Measurements from ENCODE around the gene MPP3. TPM values are rescaled to one million over a fixed set of nuclear protein-coding genes. Genes with fewer than 3 reads are reported as not detected.

The MPP3 gene
- total RNA-seq, 3 donors from 2014 or later (not counting 1 experiment from before 2014, with no cell fraction given) = not detected

DNA sequence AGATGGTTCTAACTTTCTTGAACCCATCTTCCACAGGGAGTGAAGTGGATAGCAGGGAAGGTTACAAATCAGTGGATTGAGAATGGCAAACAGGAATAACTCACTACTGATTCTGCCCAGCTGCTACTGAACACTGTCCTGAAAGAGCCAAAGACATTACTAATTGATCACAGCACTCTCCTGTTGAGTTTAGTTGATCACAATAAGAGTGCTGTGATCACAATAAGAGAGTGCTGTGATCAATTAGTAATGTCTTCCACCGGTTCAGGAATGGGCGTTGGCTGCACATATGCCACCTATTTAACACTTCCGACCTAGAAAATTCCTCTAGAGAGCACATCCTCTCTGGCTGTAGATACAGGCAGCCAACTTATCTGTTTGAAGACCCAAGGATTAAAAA is 41.4 kb downstream of the MPP3 start:
- Mint-ChIP-seq H3K4me3 (no peak overlapping the region), H3K27me3 (ENCODE audit: low read depth in 2 of 2) (peaks cover 14 to 61% of the 10 kb centered on the region in 2 donors), H3K27ac (no peak overlapping the region), H3K9me3 (no peaks in the 10 kb centered on the region), H3K36me3 (no peaks in the 10 kb centered on the region), H3K4me1 (no peaks in the 10 kb centered on the region)
- Histone ChIP-seq H3K36me3 (ENCODE audit: control insufficient read depth, insufficient read depth, low read length) (no peaks in the 10 kb centered on the region), H3K9me3 (ENCODE audit: control insufficient read depth, insufficient read depth, low read length) (no peaks in the 10 kb centered on the region), H3K27ac (ENCODE audit: low read length) (no peak overlapping the region), H3K27me3 (ENCODE audit: control insufficient read depth, insufficient read depth, low read length) (peaks cover 2% of the 10 kb centered on the region), H3K4me3 (ENCODE audit: low read length) (no peak overlapping the region), H3K4me1 (ENCODE audit: control insufficient read depth, insufficient read depth, low read length) (no peaks in the 10 kb centered on the region)
- ATAC-seq = no peak
- intact Hi-C loops (cut with micrococcal nuclease) = no loop called here
- no peak for TF ChIP-seq CTCF (IDR thresholded peaks at IDR 0.05)
- DNase-seq = no peak
- WGBS (ENCODE audit: insufficient coverage) = 60% methylated on average over 3 of the region's 3 CpGs

DNA sequence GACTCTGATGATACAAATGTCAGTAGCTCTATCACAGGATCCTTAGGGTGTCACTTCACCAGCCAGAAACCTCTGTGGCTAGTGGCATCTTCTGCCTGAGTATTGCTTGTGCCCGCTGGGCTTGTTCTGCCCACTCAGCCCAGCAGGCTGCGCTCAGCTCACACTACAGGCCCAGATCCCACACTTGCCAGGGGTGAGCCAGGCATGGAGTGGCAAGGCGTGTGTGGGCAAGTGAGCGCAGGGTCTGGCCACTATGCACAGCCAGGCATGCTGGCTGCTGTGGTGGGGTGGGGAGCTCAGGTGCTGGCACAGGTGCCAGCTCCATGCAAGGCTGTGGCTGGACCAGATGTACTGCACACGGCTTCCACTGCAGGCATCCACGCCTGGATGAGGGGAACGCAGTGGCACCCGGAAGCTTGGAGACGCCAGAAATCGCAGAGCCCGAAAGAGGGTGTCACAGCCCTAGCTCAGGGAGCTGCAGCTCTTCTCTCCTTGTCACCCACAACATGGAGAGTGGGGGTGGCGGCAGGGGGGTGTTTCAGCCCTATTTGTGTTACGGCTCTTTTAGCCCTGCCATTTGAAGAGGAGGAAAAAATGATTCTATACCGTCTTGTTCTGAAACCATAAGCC is 42.5 kb downstream of the MPP3 start:
- intact Hi-C loops (cut with micrococcal nuclease) = no loop called here

DNA sequence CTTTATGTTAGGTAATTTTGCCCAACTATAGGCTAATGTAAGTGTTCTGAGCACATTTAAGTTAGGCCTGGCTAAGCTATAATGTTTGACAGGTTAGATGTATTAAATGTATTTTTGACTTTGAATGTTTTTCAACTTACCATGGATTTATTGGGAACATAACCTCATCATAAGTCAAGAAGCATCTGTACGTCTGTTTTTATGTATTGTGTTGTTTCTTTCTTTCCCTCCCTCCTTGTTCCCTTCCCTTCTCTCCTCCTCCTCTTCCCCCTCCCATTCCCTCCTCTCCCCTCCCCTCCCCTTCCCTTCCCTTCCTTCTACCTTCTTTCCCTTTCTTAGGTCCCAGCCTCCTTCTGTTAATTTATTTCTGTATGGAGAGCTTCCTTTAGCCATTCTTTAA is 43.5 kb downstream of the MPP3 start:
- Mint-ChIP-seq H3K36me3 (no peaks in the 10 kb centered on the region), H3K4me1 (no peaks in the 10 kb centered on the region), H3K27me3 (ENCODE audit: low read depth in 2 of 2) (peaks cover 12 to 41% of the 10 kb centered on the region in 2 donors), H3K4me3 (no peak overlapping the region), H3K9me3 (no peaks in the 10 kb centered on the region), H3K27ac (no peak overlapping the region)
- Histone ChIP-seq H3K36me3 (ENCODE audit: control insufficient read depth, insufficient read depth, low read length) (no peaks in the 10 kb centered on the region), H3K9me3 (ENCODE audit: control insufficient read depth, insufficient read depth, low read length) (no peaks in the 10 kb centered on the region), H3K4me1 (ENCODE audit: control insufficient read depth, insufficient read depth, low read length) (no peaks in the 10 kb centered on the region), H3K27me3 (ENCODE audit: control insufficient read depth, insufficient read depth, low read length) (peaks cover 2% of the 10 kb centered on the region), H3K4me3 (ENCODE audit: low read length) (no peak overlapping the region), H3K27ac (ENCODE audit: low read length) (no peak overlapping the region)
- ATAC-seq = no peak
- TF ChIP-seq CTCF (IDR thresholded peaks at IDR 0.05) = no peak
- DNase-seq = no peak
- whole genome bisulfite sequencing (ENCODE audit: insufficient coverage) = no CpG with 5 or more reads among the region's 1 CpG
- intact Hi-C loops (cut with micrococcal nuclease) = no loop called here

More for the DNA sequence above, 42.5 kb downstream of the MPP3 start:
- Histone ChIP-seq H3K9me3 (ENCODE audit: control insufficient read depth, insufficient read depth, low read length) (no peaks in the 10 kb centered on the region), H3K36me3 (ENCODE audit: control insufficient read depth, insufficient read depth, low read length) (no peaks in the 10 kb centered on the region), H3K4me3 (ENCODE audit: low read length) (no peak overlapping the region), H3K27me3 (ENCODE audit: control insufficient read depth, insufficient read depth, low read length) (peaks cover 2% of the 10 kb centered on the region), H3K27ac (ENCODE audit: low read length) (no peak overlapping the region), H3K4me1 (ENCODE audit: control insufficient read depth, insufficient read depth, low read length) (no peaks in the 10 kb centered on the region)
- H3K27ac Mint-ChIP-seq = no peak overlapping the region
- 82% methylated on average over 14 of the region's 14 CpGs for WGBS (ENCODE audit: insufficient coverage)
- DNase-seq = no peak
- no peaks in the 10 kb centered on the region for H3K4me1 Mint-ChIP-seq
- H3K4me3 Mint-ChIP-seq = no peak overlapping the region
- no peak for ATAC-seq
- TF ChIP-seq CTCF (IDR thresholded peaks at IDR 0.05) = no peak
- no peaks in the 10 kb centered on the region for H3K9me3 Mint-ChIP-seq
- H3K36me3 Mint-ChIP-seq = no peaks in the 10 kb centered on the region
- peaks cover 12 to 49% of the 10 kb centered on the region in 2 donors for H3K27me3 Mint-ChIP-seq (ENCODE audit: low read depth in 2 of 2)

DNA sequence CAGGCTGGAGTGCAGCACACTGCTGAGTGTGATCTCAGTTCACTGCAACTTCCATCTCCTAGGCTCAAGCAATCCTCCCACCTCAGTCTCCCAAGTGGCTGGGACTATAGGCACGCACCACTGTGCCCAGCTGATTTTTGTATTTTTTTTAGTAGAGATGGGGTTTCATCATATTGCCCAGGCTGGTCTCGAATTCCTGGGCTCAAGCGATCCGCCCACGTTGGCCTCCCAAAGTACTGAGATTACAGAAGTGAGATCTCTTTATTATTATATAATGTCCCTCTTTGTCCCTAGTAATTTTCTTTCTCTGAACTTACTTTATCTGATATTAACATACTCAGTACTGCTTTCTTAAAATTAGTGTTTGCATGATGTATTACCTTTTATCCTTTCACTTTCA is 44.4 kb downstream of the MPP3 start:
- H3K27me3 Mint-ChIP-seq (ENCODE audit: low read depth in 2 of 2) = peaks cover 16 to 41% of the 10 kb centered on the region in 2 donors
- WGBS (ENCODE audit: insufficient coverage) = 100% methylated on average over 4 of the region's 5 CpGs
- TF ChIP-seq CTCF (IDR thresholded peaks at IDR 0.05) = no peak
- H3K27ac ChIP-seq (ENCODE audit: low read length) = no peak overlapping the region
- no peaks in the 10 kb centered on the region for H3K4me1 Mint-ChIP-seq
- DNase-seq (no peak), ATAC-seq (no peak)
- H3K4me3 ChIP-seq (ENCODE audit: low read length) = no peak overlapping the region
- H3K4me1 ChIP-seq (ENCODE audit: control insufficient read depth, insufficient read depth, low read length) = no peaks in the 10 kb centered on the region
- H3K36me3 Mint-ChIP-seq = no peaks in the 10 kb centered on the region
- intact Hi-C loops (cut with micrococcal nuclease) = no loop called here
- no peaks in the 10 kb centered on the region for H3K36me3 ChIP-seq (ENCODE audit: control insufficient read depth, insufficient read depth, low read length)
- no peaks in the 10 kb centered on the region for H3K9me3 ChIP-seq (ENCODE audit: control insufficient read depth, insufficient read depth, low read length)
- H3K9me3 Mint-ChIP-seq = no peaks in the 10 kb centered on the region
- no peak overlapping the region for H3K27ac Mint-ChIP-seq
- H3K27me3 ChIP-seq (ENCODE audit: control insufficient read depth, insufficient read depth, low read length) = peaks cover 2% of the 10 kb centered on the region
- no peak overlapping the region for H3K4me3 Mint-ChIP-seq
